Measurements from ENCODE around the gene FANK1.
"Not testable (repeated sequence)": the region's sequence is repeated elsewhere in the genome, so short reads cannot be mapped to it uniquely, and the experiment has no call there.

FANK1 gene

GRCh38 chr10:125892402-125892801, 4.0 kb upstream of the FANK1 start:
- DNase-seq: not testable (repeated sequence)

- DNase-seq: not testable (repeated sequence)
These were observed 2.2 kb upstream of the FANK1 start for GRCh38 chr10:125894176-125894575.

GRCh38 chr10:125895130-125896087, 955 bp upstream of the FANK1 start:
- DNase-seq: peak; percentile 5

- DNase-seq: not testable (repeated sequence)
These were observed 953 bp downstream of the FANK1 start for GRCh38 chr10:125897317-125897716.

- not testable (repeated sequence) for DNase-seq
These were observed 4.6 kb downstream of the FANK1 start for GRCh38 chr10:125900963-125901362.

- not testable (repeated sequence) for DNase-seq
These were observed 6.8 kb downstream of the FANK1 start for GRCh38 chr10:125903135-125903640.

GRCh38 chr10:125905069-125905994, 9.0 kb downstream of the FANK1 start:
- not testable (repeated sequence) for DNase-seq

- not testable (repeated sequence) for DNase-seq
These were observed 11.2 kb downstream of the FANK1 start for GRCh38 chr10:125907598-125907997.

- not testable (repeated sequence) for DNase-seq
These were observed 12.4 kb downstream of the FANK1 start for GRCh38 chr10:125908813-125909212.

- not testable (repeated sequence) for DNase-seq
These were observed 13.1 kb downstream of the FANK1 start for GRCh38 chr10:125909491-125909890.

- no peak for DNase-seq
These were observed 14.8 kb downstream of the FANK1 start for GRCh38 chr10:125911145-125911544.

GRCh38 chr10:125911990-125912389, 15.6 kb downstream of the FANK1 start:
- no peak for DNase-seq

- DNase-seq: peak; percentile 0
These were observed 16.9 kb downstream of the FANK1 start for GRCh38 chr10:125913277-125913676.

- DNase-seq: no peak
These were observed 20.6 kb downstream of the FANK1 start for GRCh38 chr10:125916977-125917376.

GRCh38 chr10:125917704-125918361, 21.5 kb downstream of the FANK1 start:
- DNase-seq: not testable (repeated sequence)

- DNase-seq: not testable (repeated sequence)
These were observed 25.4 kb downstream of the FANK1 start for GRCh38 chr10:125921643-125922306.

- no peak for DNase-seq
These were observed 29.0 kb downstream of the FANK1 start for GRCh38 chr10:125925262-125925834.

- no peak for DNase-seq
These were observed 29.9 kb downstream of the FANK1 start for GRCh38 chr10:125926247-125926646.

- DNase-seq: not testable (repeated sequence)
These were observed 30.9 kb downstream of the FANK1 start for GRCh38 chr10:125927265-125927664.

- DNase-seq: no peak
These were observed 32.7 kb downstream of the FANK1 start for GRCh38 chr10:125928928-125929585.

GRCh38 chr10:125929618-125930017, 33.3 kb downstream of the FANK1 start:
- DNase-seq: no peak

Measured in DMS 273 treated with DMSO at 0.1 percent for 48 hours (cell line).